B cell (primary cell): ENCODE data around the gene WDR5. TPM values are rescaled to one million over a fixed set of nuclear protein-coding genes. Genes with fewer than 3 reads are reported as not detected.

Experiments
- ATAC-seq: fragments of 200-7000 bp; cut with Tn5 transposase; one replicate; pipeline ENCODE4 v1.10.0; 2021; ENCODE audit warnings: low read depth, mild to moderate bottlenecking, moderate number of reproducible peaks, moderate library complexity
- CTCF ChIA-PET: fragments of 350-600 bp; sonication (Branson Sonifier 250); formaldehyde crosslinking; loops from one replicate; lab custom pipeline; 2021; ENCODE audit warnings: antibody characterized with exemption, inconsistent platforms; lab: Charles Lee
- POLR2A ChIA-PET: fragments of 350-600 bp; sonication (Branson Sonifier 250); formaldehyde crosslinking; loops from one replicate; lab custom pipeline; 2021; ENCODE audit warnings: antibody characterized with exemption; lab: Charles Lee
- DNase-seq: peaks from one replicate; pipeline ENCODE4 v3.0.0; 2013
- H2AFZ ChIP-seq: 2 replicates; pipeline ENCODE4 v1.6.1; 2012; ENCODE audit warnings: mild to moderate bottlenecking, low read depth, low read length; ENCODE audit not compliant: insufficient read depth, poor library complexity, severe bottlenecking
- H3K27ac ChIP-seq, 2 donors: 1 replicate in 1 of 2; 2 replicates in 1 of 2; pipeline ENCODE4 v1.5.1; 2012 to 2013; ENCODE audit warnings: low read length in 2 of 2, mild to moderate bottlenecking in 2 of 2, moderate library complexity in 1 of 2
- H3K27me3 ChIP-seq, 4 experiments: fragments of 200-600 bp in 1 of 4; sonication (generic) in 1 of 4; replicated peaks in 1 of 4; 1 replicate in 2 of 4; 2 replicates in 2 of 4; pipeline versions ENCODE4 v1.6.1 to v1.7.0; 2013 to 2016; ENCODE audit warnings: low read length in 3 of 4, mild to moderate bottlenecking in 2 of 4, mixed read lengths in 1 of 4, moderate library complexity in 1 of 4; ENCODE audit not compliant: insufficient read depth in 4 of 4, control insufficient read depth in 3 of 4; ENCODE audit errors: control extremely low read depth in 1 of 4
- H3K36me3 ChIP-seq, 2 experiments: replicated peaks in 1 of 2; 1 replicate in 1 of 2; 2 replicates in 1 of 2; pipeline versions ENCODE4 v1.6.1 to v1.7.1; 2013; ENCODE audit warnings: low read length in 1 of 2; ENCODE audit not compliant: insufficient read depth in 2 of 2, control insufficient read depth in 1 of 2; ENCODE audit errors: control extremely low read depth in 1 of 2, extremely low read depth in 1 of 2
- H3K4me1 ChIP-seq, 2 donors: fragments of 200-600 bp in 1 of 2; sonication (generic) in 1 of 2; 1 replicate in 1 of 2; 2 replicates in 1 of 2; pipeline versions ENCODE4 v1.5.1 to v1.6.1; 2013 to 2017; ENCODE audit warnings: low read length in 2 of 2; ENCODE audit not compliant: control insufficient read depth in 2 of 2, insufficient read depth in 2 of 2
- H3K4me2 ChIP-seq: replicated peaks from 2 replicates; pipeline ENCODE3; 2012; ENCODE audit warnings: mild to moderate bottlenecking, low read depth, low read length; ENCODE audit not compliant: poor library complexity, severe bottlenecking
- H3K4me3 ChIP-seq, 5 experiments: fragments of 200-600 bp in 1 of 5; sonication (generic) in 1 of 5; 1 replicate in 3 of 5; 2 replicates in 2 of 5; pipeline versions ENCODE4 v1.5.1 to v1.7.0; 2011 to 2016; ENCODE audit warnings: low read length in 4 of 5, mild to moderate bottlenecking in 4 of 5, low read depth in 2 of 5, control low read depth in 1 of 5, moderate library complexity in 1 of 5; ENCODE audit not compliant: insufficient read depth in 1 of 5; ENCODE audit errors: control extremely low read depth in 1 of 5, extremely low read depth in 1 of 5
- H3K79me2 ChIP-seq: fragments of 200-600 bp; sonication (generic); one replicate; pipeline ENCODE4 v1.6.0; 2016; ENCODE audit warnings: low read length; ENCODE audit not compliant: control insufficient read depth, insufficient read depth
- H3K9ac ChIP-seq: fragments of 200-600 bp; sonication (generic); 2 replicates; pipeline ENCODE4 v1.6.1; 2017; ENCODE audit warnings: mild to moderate bottlenecking, low read length, moderate library complexity
- H3K9me3 ChIP-seq, 3 donors: one replicate each; pipeline versions ENCODE4 v1.6.1 to v1.7.1; 2013; ENCODE audit warnings: low read length in 2 of 3; ENCODE audit not compliant: control insufficient read depth in 2 of 3, insufficient read depth in 1 of 3; ENCODE audit errors: control extremely low read depth in 1 of 3
- H4K20me1 ChIP-seq: 2 replicates; pipeline ENCODE4 v1.6.0; 2012; ENCODE audit warnings: mild to moderate bottlenecking, low read length; ENCODE audit not compliant: insufficient read depth, control insufficient read depth, poor library complexity, severe bottlenecking
- H3K27ac Mint-ChIP-seq: one replicate; pipeline ENCODE4 v1.8.0; 2021; ENCODE audit warnings: mixed read lengths
- H3K27me3 Mint-ChIP-seq: one replicate; pipeline ENCODE4 v1.8.0; 2021; ENCODE audit warnings: mixed read lengths
- H3K4me1 Mint-ChIP-seq: one replicate; pipeline ENCODE4 v1.8.0; 2021; ENCODE audit warnings: mixed read lengths
- H3K4me3 Mint-ChIP-seq: one replicate; pipeline ENCODE4 v1.8.0; 2021; ENCODE audit warnings: mixed read lengths
- H3K9me3 Mint-ChIP-seq: one replicate; pipeline ENCODE4 v1.8.0; 2022; ENCODE audit warnings: mixed read lengths; ENCODE audit not compliant: insufficient read depth
- EZH2 ChIP-seq: IDR thresholded peaks from 2 replicates; pipeline ENCODE4 v1.6.1; 2012; ENCODE audit warnings: borderline replicate concordance, low read depth, mild to moderate bottlenecking, moderate library complexity, low read length; ENCODE audit not compliant: insufficient read depth, poor library complexity, severe bottlenecking
- WGBS: methylation state at CpG from one replicate; pipeline ENCODE4 v1.1.5; 2013; ENCODE audit warnings: missing lambda C conversion rate; ENCODE audit not compliant: insufficient coverage; 5-methylcytosine and 5-hydroxymethylcytosine counted together
- intact Hi-C: fragments of 100-400 bp; cut with micrococcal nuclease; formaldehyde crosslinking; loops from one replicate; pipeline ENCODE4 v1.10.0; 2022
- polyA plus RNA-seq: library from polyadenylated mRNA; depleted of rRNA; stranded (reverse); fragments of >200 nt; gene quantifications from 2 replicates; pipeline ENCODE4 v1.2.3, GENCODE V29; 2012
- total RNA-seq, 2 donors: library from RNA; stranded (reverse); fragments of 120-200 nt in 1 of 2; gene quantifications; 1 replicate in 1 of 2; 2 replicates in 1 of 2; pipeline versions ENCODE4 v1.2.3 to v1.2.4, GENCODE V29; 2013 to 2022
- TF ChIP-seq, protein P1 (sequence below): fragments of 200-600 bp; IDR thresholded peaks from one replicate; pipeline ENCODE4 v1.8.0; 2022; ENCODE audit warnings: antibody characterized with exemption, mild to moderate bottlenecking

WDR5 gene
- total and polyA plus RNA-seq, 2 donors (not counting 1 experiment from before 2014, with no cell fraction given) = 18.0 to 23.8 TPM

DNA sequence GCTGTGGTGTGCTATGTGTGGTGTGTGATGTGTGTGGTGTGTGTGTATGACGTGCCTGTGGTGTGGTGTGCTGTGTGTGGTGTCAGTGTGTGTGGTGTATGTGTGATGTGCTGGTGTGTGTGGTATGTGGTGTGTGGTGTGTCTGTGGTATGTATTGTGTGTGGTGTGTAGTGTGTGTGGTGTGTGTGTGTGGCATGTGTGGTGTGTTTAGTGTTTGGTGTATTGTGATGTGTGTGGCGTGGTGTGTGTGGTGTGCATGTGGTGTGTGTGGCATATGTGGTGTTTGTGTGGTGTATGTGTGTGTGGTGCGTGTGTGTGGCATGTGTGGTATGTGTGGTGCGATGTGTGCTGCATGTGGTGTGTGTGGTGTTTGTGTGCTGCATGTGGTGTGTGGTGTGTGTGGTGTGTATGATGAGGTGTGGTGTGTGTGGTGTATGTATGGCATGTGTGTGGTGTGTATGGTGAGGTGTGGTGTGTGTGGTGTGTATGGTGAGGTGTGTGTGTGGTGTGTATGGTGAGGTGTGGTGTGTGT, 46.7 kb downstream of the WDR5 start:
- Histone ChIP-seq H3K4me2 (no peak overlapping the region), H3K27me3 (peaks cover 0 to 35% (median 7%) of the 10 kb centered on the region in 4 experiments), H2AFZ (no peak overlapping the region), H4K20me1 (no peaks in the 10 kb centered on the region), H3K9ac (no peak overlapping the region), H3K4me3 (no peak overlapping the region), H3K27ac (no peak overlapping the region), H3K36me3 (no peaks in the 10 kb centered on the region), H3K79me2 (no peaks in the 10 kb centered on the region), H3K9me3 (peaks cover 0 to 10% (median 0%) of the 10 kb centered on the region in 3 donors), H3K4me1 (peaks cover 13 to 19% of the 10 kb centered on the region in 2 donors)
- ATAC-seq (no peak), DNase-seq (no peak)
- H3K27me3 Mint-ChIP-seq = peaks cover 24% of the 10 kb centered on the region
- no peaks in the 10 kb centered on the region for H3K9me3 Mint-ChIP-seq
- no peak overlapping the region for H3K4me3 Mint-ChIP-seq
- no peak for TF ChIP-seq EZH2
- TF ChIP-seq, protein P1, sequence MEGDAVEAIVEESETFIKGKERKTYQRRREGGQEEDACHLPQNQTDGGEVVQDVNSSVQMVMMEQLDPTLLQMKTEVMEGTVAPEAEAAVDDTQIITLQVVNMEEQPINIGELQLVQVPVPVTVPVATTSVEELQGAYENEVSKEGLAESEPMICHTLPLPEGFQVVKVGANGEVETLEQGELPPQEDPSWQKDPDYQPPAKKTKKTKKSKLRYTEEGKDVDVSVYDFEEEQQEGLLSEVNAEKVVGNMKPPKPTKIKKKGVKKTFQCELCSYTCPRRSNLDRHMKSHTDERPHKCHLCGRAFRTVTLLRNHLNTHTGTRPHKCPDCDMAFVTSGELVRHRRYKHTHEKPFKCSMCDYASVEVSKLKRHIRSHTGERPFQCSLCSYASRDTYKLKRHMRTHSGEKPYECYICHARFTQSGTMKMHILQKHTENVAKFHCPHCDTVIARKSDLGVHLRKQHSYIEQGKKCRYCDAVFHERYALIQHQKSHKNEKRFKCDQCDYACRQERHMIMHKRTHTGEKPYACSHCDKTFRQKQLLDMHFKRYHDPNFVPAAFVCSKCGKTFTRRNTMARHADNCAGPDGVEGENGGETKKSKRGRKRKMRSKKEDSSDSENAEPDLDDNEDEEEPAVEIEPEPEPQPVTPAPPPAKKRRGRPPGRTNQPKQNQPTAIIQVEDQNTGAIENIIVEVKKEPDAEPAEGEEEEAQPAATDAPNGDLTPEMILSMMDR = no peak
- POLR2A ChIA-PET = no interaction called here
- no peak overlapping the region for H3K27ac Mint-ChIP-seq
- WGBS = 97% methylated on average over 4 of the region's 4 CpGs
- intact Hi-C loops = no loop called here
- peaks cover 16% of the 10 kb centered on the region for H3K4me1 Mint-ChIP-seq
- CTCF ChIA-PET = no interaction called here

DNA sequence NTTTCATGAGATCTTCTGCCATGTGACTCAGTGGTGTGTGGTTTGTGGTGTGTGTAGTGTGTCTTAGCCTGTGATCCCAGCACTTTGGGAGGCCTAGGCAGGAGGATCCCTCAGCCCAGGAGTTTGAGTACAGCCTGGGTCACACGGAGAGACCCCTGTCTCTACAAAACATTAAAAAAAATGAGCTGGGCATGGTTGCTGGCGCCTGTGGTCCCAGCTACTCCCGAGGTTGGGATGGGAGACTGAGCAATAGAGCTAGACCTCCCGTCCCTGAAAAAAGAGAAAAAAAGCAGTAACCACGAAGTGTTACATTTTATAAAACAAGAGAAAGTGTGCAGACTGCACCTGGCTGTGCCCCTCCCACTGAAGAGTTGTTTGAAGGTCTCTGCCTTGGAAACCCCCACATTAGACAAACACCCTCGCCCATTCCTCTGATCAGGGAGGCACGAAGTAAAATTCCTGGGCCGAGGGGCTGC, 49.7 kb downstream of the WDR5 start:
- Histone ChIP-seq H3K79me2 (no peaks in the 10 kb centered on the region), H3K36me3 (no peaks in the 10 kb centered on the region), H3K9ac (no peak overlapping the region), H3K27ac (no peak overlapping the region), H4K20me1 (no peaks in the 10 kb centered on the region), H3K27me3 (peaks cover 0 to 21% (median 0%) of the 10 kb centered on the region in 4 experiments), H3K4me2 (peak overlapping the region; percentile 28), H3K4me1 (peaks cover 10 to 19% of the 10 kb centered on the region in 2 donors), H2AFZ (peak overlapping the region; percentile 38), H3K9me3 (no peaks in the 10 kb centered on the region), H3K4me3 (no peak overlapping the region)
- Mint-ChIP-seq H3K27ac (peak overlapping the region; percentile 70), H3K4me1 (peaks cover 16% of the 10 kb centered on the region), H3K9me3 (no peaks in the 10 kb centered on the region), H3K27me3 (peaks cover 15% of the 10 kb centered on the region), H3K4me3 (no peak overlapping the region)
- ATAC-seq = no peak
- intact Hi-C loops = no loop called here
- TF ChIP-seq, protein P1 = no peak
- TF ChIP-seq EZH2 = no peak
- no CpG with 5 or more reads among the region's 8 CpGs for WGBS
- CTCF ChIA-PET = interaction anchor here (1.0 kb wide), 1 partner anchor 15 kb away, joined by 4 read pairs; no protein-coding TSS in a partner anchor
- POLR2A ChIA-PET = no interaction called here
- peak; percentile 55 for DNase-seq
